NCI-H1930 (cell line): ENCODE data around the gene FBXO2.

ENCODE experiments used
- DNase-seq, 2 experiments: peaks; one replicate each; lab custom pipeline; 2025; lab: John Stamatoyannopoulos, UW

FBXO2 gene

DNA sequence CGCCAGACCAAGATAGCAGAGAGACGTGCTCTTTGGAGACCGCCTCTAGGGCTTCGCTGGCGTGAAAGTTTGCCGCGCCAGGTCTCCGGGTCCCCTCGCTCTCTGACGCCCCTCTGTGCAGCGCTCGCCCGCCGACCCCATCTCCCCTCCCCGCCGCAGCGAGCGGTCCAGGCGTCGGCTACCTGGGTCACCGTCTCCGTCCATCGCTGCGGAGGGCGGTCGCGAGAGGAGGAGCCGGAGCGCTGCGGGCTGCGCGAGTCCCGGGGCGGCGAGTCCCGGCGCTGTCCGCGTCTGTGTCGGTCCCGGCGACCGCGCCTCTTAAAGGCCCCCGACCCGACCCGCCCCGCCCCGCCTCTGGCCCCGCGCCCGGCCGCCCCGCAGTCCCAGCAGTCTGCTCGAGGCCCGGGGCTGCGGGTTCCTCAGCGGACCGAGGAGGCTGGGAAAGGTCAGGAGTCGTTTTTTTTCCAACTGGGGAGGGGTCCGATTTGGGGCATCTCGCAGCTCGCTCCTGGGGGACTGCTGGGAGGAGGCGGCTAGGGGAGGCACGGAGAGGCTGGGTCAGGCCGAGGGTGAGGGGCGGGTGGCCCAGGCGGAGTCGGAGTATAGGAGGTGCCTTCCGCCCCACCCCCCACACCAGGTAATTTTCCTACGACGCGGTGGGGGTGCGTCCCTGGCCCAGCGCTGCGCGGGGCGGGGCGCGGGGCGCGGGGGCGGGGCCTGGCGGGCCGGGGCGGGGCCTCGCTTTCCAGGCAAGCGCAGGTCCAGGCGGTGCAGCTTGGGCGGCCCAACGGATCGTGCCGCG is at the start of gene FBXO2, which contains the start of gene FBXO44:
FBXO2 (minus strand) TSS at position 293 of the 802 bp plus-strand sequence; CDS start at position 204, 89 bp downstream.
FBXO44 (plus strand) TSS at position 741 of the 802 bp plus-strand sequence. CDS start 959 bp downstream, outside the sequence.
- peak; percentile 36 to 47 for DNase-seq

GRCh38 chr1:11703357-11704193 is 49.3 kb upstream of the FBXO2 start:
- DNase-seq = no peak

- no peak for DNase-seq
Observed at GRCh38 chr1:11701981-11702803, 48.0 kb upstream of the FBXO2 start.

DNA sequence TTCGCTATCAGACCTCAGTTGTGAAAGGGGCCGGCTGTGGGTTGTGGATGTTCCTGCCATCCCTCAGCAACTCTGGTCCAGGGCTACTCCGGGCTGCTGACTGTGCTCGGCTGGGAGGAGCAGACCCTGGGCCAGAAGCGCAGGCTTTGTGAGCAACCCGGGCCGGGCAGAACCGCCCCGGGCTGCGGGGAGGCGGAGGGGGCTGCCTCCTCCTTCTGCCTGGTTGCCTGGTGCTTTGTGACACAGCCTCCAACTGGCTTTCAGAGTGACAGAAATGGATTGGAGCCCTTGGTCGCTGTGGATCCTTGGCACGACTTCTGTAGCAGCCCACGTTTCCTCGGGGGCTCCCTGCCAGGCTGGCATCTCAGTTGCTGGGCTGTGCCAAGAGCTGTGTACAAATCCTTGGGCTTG is 47.3 kb upstream of the FBXO2 start:
- DNase-seq = no peak

- no peak for DNase-seq
Observed at GRCh38 chr1:11700601-11701467, 46.6 kb upstream of the FBXO2 start.

DNA sequence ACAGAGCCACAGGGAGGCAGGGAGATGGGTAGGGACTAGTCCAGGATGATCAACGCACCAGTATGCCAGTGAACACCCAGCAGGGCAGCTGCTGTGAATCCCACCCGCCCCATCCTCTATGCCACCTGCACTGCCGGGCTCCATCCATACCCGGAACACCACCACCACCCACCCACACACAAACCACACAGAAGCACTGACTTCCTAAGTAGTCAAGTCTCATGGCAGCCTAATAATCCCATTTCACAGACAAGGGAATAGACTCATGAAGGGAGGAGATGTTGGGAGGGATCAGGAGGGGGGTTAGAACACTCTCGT is 43.6 kb upstream of the FBXO2 start:
- no peak for DNase-seq

GRCh38 chr1:11697188-11697892 is 43.1 kb upstream of the FBXO2 start:
- DNase-seq = no peak

DNA sequence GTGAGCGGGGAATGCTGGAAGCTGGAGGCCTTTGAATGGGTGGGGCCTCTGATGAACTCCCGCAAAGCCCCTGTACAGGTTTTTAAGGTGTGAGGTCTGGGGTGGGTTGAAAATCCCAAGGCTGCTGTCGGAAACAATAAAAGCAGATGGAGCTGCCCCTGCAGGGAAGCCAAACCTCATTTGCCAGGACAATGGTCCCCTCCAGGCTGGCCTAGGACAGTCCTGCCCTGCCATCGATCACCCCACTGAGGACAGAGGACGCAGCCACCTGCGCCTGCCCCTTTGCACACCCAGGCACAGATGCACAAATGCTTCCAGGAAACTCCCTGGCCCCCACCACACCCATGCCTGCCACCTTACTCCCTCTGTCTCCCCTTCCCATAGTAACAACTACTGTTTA is 41.6 kb upstream of the FBXO2 start:
- no peak for DNase-seq

DNA sequence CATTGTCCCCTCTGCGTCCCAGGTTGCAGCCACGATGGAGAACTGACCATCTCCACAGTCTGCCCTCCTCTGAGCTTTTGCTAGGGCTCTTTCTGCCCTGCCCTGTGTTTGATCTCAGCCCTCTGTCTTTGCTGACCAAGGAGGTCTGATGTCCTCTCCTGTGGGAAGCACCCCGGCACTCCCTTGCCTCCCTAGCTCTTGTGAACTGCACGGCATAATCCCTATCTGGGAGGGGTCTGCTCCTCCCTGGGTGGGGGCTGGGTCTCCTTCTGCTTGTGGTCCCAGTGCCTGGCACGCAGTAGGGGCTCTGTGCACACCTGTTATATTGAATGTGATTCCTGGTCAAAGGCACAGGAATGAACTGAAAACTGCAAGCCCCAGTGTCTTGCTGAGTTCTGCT is 39.7 kb upstream of the FBXO2 start:
- DNase-seq = no peak

- no peak for DNase-seq
Observed at GRCh38 chr1:11693024-11693590, 38.9 kb upstream of the FBXO2 start.

- no peak for DNase-seq
Observed at GRCh38 chr1:11691928-11692711, 37.9 kb upstream of the FBXO2 start.

GRCh38 chr1:11691302-11691914 is 37.2 kb upstream of the FBXO2 start, which contains the start of gene DRAXIN:
Gene DRAXIN (plus strand): TSS chr1:11691710. CDS start chr1:11706259, 14,549 bp downstream.
- DNase-seq = peak; percentile 44 to 58

DNA sequence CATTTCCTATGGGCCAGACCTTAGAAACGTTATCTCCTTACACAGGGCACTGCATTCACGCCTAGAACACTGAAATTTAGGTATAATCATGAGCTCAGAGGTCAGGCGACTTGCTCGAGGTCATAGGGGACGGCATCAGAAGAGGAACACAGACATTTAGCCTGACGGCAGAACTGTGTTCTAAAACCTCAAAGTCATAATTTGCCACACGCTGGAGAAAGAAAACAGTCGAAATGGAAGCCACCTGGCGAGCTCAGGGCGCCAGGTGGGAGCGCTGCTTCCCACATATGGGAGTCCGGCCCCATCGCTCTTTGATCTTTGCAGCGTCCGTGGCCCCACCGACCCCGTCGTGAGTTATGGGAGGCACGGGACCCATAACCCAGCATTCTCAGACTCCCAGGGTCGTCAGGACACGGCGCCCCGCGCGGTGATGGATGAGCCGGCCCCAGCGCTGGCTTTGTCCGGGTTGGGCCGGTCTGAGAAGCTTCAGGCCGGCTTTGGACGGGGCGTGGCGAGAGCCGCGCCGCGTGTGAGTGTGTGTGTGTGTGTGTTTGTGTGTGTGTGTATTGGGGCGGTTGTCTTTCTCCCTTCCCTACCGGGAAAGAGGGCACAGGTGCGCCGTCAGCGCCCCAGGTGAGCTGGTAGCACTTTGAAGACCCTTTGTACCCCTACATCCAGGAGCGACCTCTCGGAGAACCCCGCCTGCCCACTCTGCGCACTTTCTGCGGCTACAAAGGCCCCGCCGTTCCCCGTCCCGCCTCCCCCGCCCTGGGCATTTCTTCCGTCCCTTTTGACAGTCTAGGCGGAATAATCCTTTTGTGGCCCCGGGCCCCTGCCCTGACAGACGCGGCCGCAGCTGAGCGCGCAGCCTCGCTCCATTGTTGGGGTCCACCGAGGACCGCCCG is 36.4 kb upstream of the FBXO2 start:
- peak in 1 of 2 experiments; percentile 23 for DNase-seq

DNA sequence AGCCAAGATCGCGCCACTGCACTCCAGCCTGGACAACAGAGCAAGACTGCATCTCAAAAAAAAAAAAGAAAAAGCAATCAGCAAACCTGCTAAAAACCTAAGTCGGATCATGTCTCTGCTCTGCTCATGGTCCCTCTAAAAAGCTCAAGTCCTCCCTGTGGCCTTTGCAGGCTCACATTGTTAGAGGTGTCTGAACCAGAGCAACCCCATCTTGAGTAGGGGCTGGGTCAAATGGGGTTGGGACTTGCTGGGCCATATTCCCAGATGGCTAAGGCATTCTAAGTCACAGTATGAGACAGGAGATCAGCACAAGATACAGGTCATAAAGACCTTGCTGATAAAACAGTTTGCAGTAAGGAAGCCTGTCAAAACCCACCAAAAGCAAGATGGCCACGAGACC is 34.3 kb upstream of the FBXO2 start:
- DNase-seq = no peak

- no peak for DNase-seq
Observed at GRCh38 chr1:11685210-11685752, 31.1 kb upstream of the FBXO2 start.

- no peak for DNase-seq
Observed at GRCh38 chr1:11684070-11684469, 29.8 kb upstream of the FBXO2 start.

- DNase-seq = no peak
Observed at GRCh38 chr1:11682799-11683198, 28.6 kb upstream of the FBXO2 start.
